Naive thymus-derived CD8-positive, alpha-beta T cell (primary cell): ENCODE measurements around the gene KCNK1. TPM values are rescaled to one million over a fixed set of nuclear protein-coding genes. Genes with fewer than 3 reads are reported as not detected.
"Not testable (repeated sequence)": the region's sequence is repeated elsewhere in the genome, so short reads cannot be mapped to it uniquely, and the experiment has no call there.

Source experiments
- ATAC-seq, 2 donors: fragments of 150-1000 bp; cut with Tn5 transposase in 1 of 2; sonication (Bioruptor Pico), chemical (Tn5 transposase) in 1 of 2; 1 replicate in 1 of 2; 2 replicates in 1 of 2; pipeline ENCODE4 v1.10.0; 2021; ENCODE audit warnings: mild to moderate bottlenecking in 2 of 2, moderate library complexity in 2 of 2
- POLR2A ChIA-PET: fragments of 350-600 bp; sonication (Branson Sonifier 250); formaldehyde crosslinking; loops from one replicate; lab custom pipeline; 2021; ENCODE audit warnings: antibody characterized with exemption; lab: Charles Lee
- DNase-seq, 10 donors: peaks; one replicate each; pipeline versions ENCODE4 v3.0.0 to v3.0.0-alpha.2; 2020 to 2022
- H3K27ac Mint-ChIP-seq, 10 donors: one replicate each; pipeline ENCODE4 v1.8.0; 2020 to 2022; ENCODE audit warnings: mild to moderate bottlenecking in 10 of 10, mixed read lengths in 10 of 10, moderate library complexity in 4 of 10, inconsistent platforms in 1 of 10
- H3K27me3 Mint-ChIP-seq, 5 donors: one replicate each; pipeline ENCODE4 v1.8.0; 2021 to 2022; ENCODE audit warnings: mixed read lengths in 5 of 5
- H3K36me3 Mint-ChIP-seq, 3 donors: one replicate each; pipeline ENCODE4 v1.8.0; 2020 to 2022; ENCODE audit warnings: mixed read lengths in 3 of 3, mild to moderate bottlenecking in 2 of 3, inconsistent platforms in 1 of 3
- H3K4me1 Mint-ChIP-seq, 4 donors: one replicate each; pipeline ENCODE4 v1.8.0; 2021 to 2022; ENCODE audit warnings: mixed read lengths in 4 of 4
- H3K4me3 Mint-ChIP-seq, 10 donors: one replicate each; pipeline ENCODE4 v1.8.0; 2020 to 2022; ENCODE audit warnings: mild to moderate bottlenecking in 10 of 10, mixed read lengths in 10 of 10, moderate library complexity in 6 of 10, inconsistent platforms in 1 of 10
- H3K9me3 Mint-ChIP-seq, 9 donors: one replicate each; pipeline ENCODE4 v1.8.0; 2020 to 2022; ENCODE audit warnings: mixed read lengths in 9 of 9, mild to moderate bottlenecking in 3 of 9, inconsistent platforms in 1 of 9, moderate library complexity in 1 of 9
- polyA plus RNA-seq, 3 donors: library from polyadenylated mRNA; unstranded; fragments of 300-500 nt; fragmentation: Illumina TruSeq; gene quantifications; one replicate each; pipeline ENCODE4 v1.2.3, GENCODE V29; 2021
- total RNA-seq, 8 experiments: library from RNA in 2 of 8; stranded (reverse) in 2 of 8; gene quantifications; one replicate each; pipeline ENCODE4 v1.2.3 and lab custom pipeline; 2021 to 2026

Gene KCNK1
- total and polyA plus RNA-seq, 5 experiments from 2014 or later = not detected

DNA sequence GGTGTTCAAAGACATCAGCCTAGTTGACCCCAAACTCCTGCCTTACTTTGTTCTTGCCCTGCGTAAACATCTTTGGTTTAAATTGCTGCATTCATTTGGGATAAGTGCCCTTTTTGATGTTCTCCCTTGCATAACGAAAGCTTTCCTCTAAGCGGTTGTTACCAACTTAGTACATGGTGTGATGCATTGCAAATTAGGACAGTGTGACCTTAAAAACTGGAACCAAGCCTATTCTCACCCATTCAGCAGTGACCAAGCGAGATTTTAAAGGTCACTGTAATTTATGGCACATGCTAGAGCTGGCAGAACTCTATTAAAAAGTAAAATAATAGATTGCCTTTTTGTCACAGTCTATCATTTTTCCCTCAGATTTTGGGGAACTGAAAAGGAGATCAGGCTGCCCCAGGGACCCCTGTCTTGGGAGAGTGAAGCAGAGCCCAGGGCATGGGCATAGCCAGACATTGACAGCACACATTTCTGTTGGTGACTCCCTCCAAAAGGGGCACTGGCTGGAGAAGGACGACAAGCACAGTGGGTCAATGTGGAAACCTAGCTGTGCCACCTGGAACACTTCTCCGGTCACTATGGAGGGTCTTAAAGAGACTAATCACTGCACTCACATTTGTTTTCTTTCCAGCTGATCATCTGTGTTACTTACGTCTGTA, 63.9 kb downstream of the KCNK1 start:
- peaks cover 0 to 26% (median 8%) of the 10 kb centered on the region in 5 donors for H3K27me3 Mint-ChIP-seq
- no peak overlapping the region for H3K4me3 Mint-ChIP-seq
- DNase-seq (no peak), ATAC-seq (no peak)
- H3K27ac Mint-ChIP-seq = no peak overlapping the region
- POLR2A ChIA-PET = no interaction called here
- H3K4me1 Mint-ChIP-seq = no peaks in the 10 kb centered on the region
- peaks cover 0 to 2% (median 0%) of the 10 kb centered on the region in 9 donors for H3K9me3 Mint-ChIP-seq
- no peaks in the 10 kb centered on the region for H3K36me3 Mint-ChIP-seq

DNA sequence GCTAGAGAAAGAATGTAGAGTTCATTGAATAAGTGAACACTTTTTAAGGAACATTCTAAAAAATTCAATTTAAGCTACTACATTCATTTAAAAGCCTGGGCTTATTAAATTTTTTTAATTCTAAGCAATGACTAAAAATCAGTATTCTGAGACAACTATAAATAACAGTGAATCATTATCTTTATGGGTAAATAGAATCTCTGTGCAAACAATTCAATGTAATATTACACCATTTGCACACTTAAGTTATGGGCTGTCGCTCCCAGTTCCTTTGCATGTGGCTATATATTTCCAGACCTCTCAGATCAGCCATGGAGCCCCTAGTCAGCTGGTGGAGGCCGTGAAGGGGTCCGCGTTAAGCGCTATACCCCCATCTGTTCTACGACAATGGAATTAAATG, 65.1 kb downstream of the KCNK1 start:
- no peaks in the 10 kb centered on the region for H3K36me3 Mint-ChIP-seq
- peaks cover 0 to 14% (median 3%) of the 10 kb centered on the region in 5 donors for H3K27me3 Mint-ChIP-seq
- H3K9me3 Mint-ChIP-seq = peaks cover 0 to 2% (median 0%) of the 10 kb centered on the region in 9 donors
- H3K27ac Mint-ChIP-seq = no peak overlapping the region
- POLR2A ChIA-PET = no interaction called here
- DNase-seq (no peak), ATAC-seq (no peak)
- H3K4me3 Mint-ChIP-seq = no peak overlapping the region
- H3K4me1 Mint-ChIP-seq = no peaks in the 10 kb centered on the region

DNA sequence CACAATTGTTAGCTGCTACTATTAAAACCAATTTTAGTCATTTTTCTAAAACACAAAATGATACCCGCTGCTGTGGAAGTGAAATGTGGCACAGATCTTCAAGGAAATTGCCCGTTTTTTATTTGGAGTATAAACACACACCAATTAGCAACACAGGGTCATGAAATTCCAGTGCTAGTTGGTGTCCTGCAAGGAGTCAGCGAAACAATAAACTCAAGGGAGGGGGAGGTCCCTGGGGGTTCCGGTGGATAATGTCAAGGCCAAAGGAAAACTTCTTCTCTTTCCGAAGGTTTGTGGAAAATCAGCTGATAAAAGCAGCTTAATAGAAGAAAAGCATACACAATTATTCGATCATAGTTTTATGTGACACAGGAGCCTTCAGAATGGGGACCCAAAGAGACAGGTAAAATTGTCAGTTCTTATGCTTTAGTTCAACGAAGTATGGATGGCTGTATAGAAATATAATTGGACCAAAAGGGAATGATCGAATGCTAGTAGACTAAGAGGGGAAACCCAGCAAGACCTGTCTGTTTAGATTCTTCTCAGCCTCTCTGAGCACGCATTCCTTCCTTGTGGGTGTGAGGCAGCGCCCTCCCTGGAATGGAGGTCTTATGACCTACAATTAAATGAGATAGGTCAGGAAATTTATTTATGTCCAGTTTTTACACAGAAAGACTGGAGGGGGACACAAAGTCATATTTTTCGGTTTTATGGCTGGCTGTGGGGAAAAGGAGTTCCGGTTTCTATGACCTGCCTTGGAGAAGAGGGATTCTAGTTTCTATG, 65.9 kb downstream of the KCNK1 start:
- ATAC-seq (no peak), DNase-seq (no peak)
- POLR2A ChIA-PET = no interaction called here
- Mint-ChIP-seq H3K4me1 (no peaks in the 10 kb centered on the region), H3K4me3 (no peak overlapping the region), H3K36me3 (no peaks in the 10 kb centered on the region), H3K9me3 (peaks cover 0 to 2% (median 0%) of the 10 kb centered on the region in 9 donors), H3K27me3 (peaks cover 0 to 13% (median 2%) of the 10 kb centered on the region in 5 donors), H3K27ac (no peak overlapping the region)

DNA sequence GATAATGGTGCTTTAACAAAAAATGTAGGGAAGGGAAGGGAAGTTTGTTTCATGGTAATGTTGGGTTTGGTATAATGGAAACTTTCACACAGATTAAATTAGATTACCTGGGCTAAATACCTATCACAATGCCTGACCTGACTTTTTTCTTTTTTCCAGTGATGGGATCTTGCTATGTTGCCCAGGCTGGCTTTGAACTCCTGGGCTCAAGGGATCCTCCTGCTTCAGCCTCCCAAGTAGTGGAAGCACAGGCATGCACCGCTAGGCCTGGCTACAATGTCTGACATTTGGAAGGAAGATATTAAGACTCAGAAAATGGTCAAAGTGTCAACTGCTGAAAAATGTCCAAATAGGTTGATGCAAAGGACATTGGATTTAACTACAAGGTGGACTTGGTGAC, 67.4 kb downstream of the KCNK1 start:
- ATAC-seq = no peak
- Mint-ChIP-seq H3K27me3 (peaks cover 0 to 17% (median 5%) of the 10 kb centered on the region in 5 donors), H3K36me3 (no peaks in the 10 kb centered on the region)

DNA sequence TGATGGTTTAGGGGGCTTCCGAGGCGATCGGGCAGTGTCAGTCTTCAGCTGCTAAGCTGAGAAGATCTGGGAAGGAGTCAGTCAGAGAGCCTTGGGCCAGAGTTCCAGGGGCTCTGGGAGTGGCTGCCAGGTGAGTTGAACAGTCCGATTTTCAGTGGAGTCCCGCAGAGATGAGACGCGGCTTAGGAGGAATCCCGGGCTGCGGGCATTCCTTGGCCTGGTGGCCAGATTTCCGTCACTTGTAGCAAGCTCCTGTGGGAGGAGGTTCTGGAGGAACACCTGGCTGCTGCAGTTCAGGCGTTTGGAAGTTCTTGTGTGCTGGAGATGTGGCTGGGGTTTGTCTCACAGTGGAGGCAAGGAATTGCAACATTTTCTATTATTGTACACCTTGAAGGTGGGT, 72.7 kb downstream of the KCNK1 start:
- ATAC-seq, H3K27ac Mint-ChIP-seq, H3K4me3 Mint-ChIP-seq, DNase-seq, H3K36me3 Mint-ChIP-seq, POLR2A ChIA-PET, H3K9me3 Mint-ChIP-seq, H3K4me1 Mint-ChIP-seq: not testable (repeated sequence)
- H3K27me3 Mint-ChIP-seq = peaks cover 7 to 51% (median 19%) of the 10 kb centered on the region in 5 donors

More for the DNA sequence above, 67.4 kb downstream of the KCNK1 start:
- H3K4me1 Mint-ChIP-seq = no peaks in the 10 kb centered on the region
- no peaks in the 10 kb centered on the region for H3K9me3 Mint-ChIP-seq
- H3K4me3 Mint-ChIP-seq = no peak overlapping the region
- DNase-seq = no peak
- POLR2A ChIA-PET = no interaction called here
- H3K27ac Mint-ChIP-seq = no peak overlapping the region

DNA sequence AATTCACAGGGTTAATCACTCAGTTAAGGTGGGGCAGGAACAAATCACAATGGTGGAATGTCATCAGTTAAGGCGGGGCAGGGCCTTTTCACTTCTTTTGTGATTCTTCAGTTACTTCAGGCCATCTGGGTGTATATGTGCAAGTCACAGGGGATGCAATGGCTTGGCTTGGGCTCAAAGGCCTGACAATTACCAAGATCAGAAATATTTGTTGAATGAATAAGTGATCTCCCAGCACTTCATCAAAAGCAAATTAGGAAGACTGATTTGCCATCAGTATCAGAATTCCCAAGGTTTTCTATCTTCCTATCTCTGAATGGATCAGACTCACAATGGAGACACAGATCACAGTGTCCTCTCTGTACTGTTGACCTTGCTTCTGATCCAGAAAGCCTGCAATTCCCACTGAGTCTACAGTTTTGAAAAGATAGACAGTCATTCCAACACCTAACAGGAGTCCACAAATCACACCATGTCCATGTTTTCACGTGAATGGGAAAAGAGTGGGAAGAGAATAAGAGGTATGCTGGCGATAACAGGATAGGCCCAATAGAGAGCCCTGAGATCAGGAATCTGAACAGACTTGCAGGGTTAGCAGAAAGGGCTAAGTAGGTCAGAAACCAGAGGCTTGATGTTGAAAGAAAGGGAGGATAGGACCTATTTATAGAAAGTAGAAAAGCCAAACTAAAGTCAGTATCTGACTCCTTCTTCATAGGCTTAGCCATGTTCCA, 75.3 kb downstream of the KCNK1 start:
- DNase-seq (no peak), ATAC-seq (no peak)
- no peaks in the 10 kb centered on the region for H3K4me1 Mint-ChIP-seq
- H3K9me3 Mint-ChIP-seq = peaks cover 0 to 3% (median 0%) of the 10 kb centered on the region in 9 donors
- no peaks in the 10 kb centered on the region for H3K36me3 Mint-ChIP-seq
- H3K4me3 Mint-ChIP-seq = no peak overlapping the region
- H3K27me3 Mint-ChIP-seq = peaks cover 7 to 56% (median 19%) of the 10 kb centered on the region in 5 donors
- POLR2A ChIA-PET = no interaction called here
- no peak overlapping the region for H3K27ac Mint-ChIP-seq

DNA sequence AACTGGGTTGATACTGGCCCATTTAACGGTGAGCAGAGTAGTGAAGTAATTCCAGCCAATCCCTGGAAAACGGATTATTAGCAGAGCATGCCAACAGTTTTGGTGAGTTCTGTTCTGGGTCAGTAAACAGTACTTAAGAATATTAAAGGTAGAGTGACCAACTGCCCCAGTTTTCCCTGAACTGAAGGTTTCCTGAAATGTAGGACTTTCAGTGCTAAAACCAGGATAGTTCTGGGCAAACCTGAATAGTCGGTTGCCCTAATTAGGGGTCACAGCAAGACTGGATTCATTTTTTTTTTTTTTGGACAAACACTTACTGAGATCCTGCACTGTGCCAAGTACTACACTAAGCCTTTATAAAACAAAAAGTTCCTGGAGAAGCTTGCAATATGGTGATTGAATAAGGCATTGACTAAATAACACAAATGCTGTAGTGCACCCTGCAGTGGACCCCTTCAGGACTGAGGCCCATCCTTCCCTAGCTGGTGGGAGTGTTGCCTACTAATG, 75.9 kb downstream of the KCNK1 start:
- no peaks in the 10 kb centered on the region for H3K4me1 Mint-ChIP-seq
- POLR2A ChIA-PET = no interaction called here

DNA sequence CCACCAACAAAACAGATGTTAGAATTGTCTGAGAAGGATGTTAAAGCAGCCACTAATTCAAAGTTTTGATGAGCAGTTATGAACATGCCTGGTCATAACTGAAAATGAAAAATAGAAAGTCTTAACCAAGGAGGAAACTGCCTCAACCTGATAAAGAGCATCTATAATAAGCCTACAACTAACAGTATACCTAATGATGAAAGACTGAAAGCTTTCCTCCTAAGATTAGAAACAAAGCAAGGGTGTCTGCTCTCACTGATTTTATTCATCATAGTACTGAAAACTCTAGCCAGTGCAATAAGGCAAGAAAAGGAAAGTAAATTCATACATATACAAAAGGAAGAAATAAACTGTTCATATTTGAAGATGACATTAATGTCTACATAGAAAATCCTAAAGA, 82.0 kb downstream of the KCNK1 start:
- DNase-seq = no peak
- H3K27me3 Mint-ChIP-seq = peaks cover 8 to 41% (median 14%) of the 10 kb centered on the region in 5 donors
- H3K4me1 Mint-ChIP-seq = no peaks in the 10 kb centered on the region
- H3K36me3 Mint-ChIP-seq = no peaks in the 10 kb centered on the region
- H3K4me3 Mint-ChIP-seq = no peak overlapping the region
- H3K27ac Mint-ChIP-seq = peak overlapping the region in 1 of 10 donors; percentile 30
- peaks cover 0 to 7% (median 0%) of the 10 kb centered on the region in 9 donors for H3K9me3 Mint-ChIP-seq
- POLR2A ChIA-PET = no interaction called here
- ATAC-seq = no peak

More for the DNA sequence above, 75.9 kb downstream of the KCNK1 start:
- Mint-ChIP-seq H3K36me3 (no peaks in the 10 kb centered on the region), H3K27ac (no peak overlapping the region), H3K27me3 (peaks cover 7 to 53% (median 19%) of the 10 kb centered on the region in 5 donors), H3K4me3 (no peak overlapping the region), H3K9me3 (peaks cover 0 to 3% (median 0%) of the 10 kb centered on the region in 9 donors)
- ATAC-seq (no peak), DNase-seq (no peak)

DNA sequence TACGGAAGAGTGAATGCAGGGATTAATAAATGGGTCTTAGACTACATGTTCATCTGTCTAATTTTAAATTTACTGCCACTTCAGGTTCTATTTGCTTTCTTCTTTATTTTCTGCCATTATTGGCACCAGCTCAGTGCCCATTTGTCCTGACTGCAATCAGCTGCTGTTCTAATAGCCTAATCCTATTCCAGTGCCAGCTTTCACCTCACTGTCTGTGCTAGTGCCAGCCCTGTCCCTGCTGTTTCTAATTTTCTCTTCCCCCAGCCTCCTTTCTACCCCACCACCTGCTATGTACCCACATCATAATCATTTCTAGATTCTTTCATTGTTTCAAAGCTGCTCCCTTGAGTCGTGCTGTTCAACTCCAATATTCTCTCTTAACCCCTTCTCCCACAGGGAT, 86.4 kb downstream of the KCNK1 start:
- no peak overlapping the region for H3K4me3 Mint-ChIP-seq
- no peak overlapping the region for H3K27ac Mint-ChIP-seq
- POLR2A ChIA-PET = no interaction called here
- H3K4me1 Mint-ChIP-seq = no peaks in the 10 kb centered on the region
- H3K36me3 Mint-ChIP-seq = no peaks in the 10 kb centered on the region
- ATAC-seq = no peak
- H3K27me3 Mint-ChIP-seq = peaks cover 10 to 30% (median 14%) of the 10 kb centered on the region in 5 donors
- no peak for DNase-seq
- H3K9me3 Mint-ChIP-seq = peaks cover 0 to 7% (median 0%) of the 10 kb centered on the region in 9 donors

DNA sequence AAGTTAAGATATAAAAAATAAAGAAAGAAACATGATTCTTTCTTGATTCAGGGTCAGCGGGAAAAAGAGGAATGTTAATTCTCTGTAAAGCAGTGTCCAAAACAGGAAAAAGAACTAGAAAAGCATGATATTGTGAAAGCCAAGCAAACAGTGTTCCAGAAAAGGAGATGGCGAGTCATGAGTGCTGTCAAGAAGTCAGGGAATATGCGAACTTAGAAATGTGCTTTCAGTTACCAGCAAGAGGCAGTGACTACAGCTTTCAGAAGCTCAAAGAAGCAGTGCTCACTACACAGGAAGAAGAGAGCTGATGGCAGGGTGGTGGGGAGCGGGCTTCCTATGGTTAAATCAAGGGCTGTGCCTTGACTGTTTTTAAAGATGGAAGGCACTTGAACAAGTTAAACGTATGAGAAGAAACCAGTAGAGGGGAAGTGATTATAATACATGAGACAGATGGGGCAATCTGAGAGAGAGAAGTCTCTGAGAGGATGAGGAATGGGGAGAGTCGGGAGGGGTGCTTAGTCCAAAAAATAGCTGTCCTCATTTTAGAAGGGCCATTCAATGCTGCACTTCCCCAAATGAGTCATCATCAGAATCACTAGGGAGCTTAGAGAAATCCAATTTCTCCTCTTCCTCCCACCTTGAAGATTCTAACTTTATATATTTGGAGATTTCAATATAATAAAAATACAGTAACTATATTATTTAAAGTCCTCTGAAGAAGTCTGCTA, 90.4 kb downstream of the KCNK1 start:
- Mint-ChIP-seq H3K27ac (no peak overlapping the region), H3K36me3 (no peaks in the 10 kb centered on the region), H3K27me3 (peaks cover 11 to 25% (median 13%) of the 10 kb centered on the region in 5 donors), H3K9me3 (peaks cover 0 to 8% (median 0%) of the 10 kb centered on the region in 9 donors), H3K4me3 (no peak overlapping the region), H3K4me1 (no peaks in the 10 kb centered on the region)
- DNase-seq (no peak), ATAC-seq (no peak)
- POLR2A ChIA-PET = no interaction called here

DNA sequence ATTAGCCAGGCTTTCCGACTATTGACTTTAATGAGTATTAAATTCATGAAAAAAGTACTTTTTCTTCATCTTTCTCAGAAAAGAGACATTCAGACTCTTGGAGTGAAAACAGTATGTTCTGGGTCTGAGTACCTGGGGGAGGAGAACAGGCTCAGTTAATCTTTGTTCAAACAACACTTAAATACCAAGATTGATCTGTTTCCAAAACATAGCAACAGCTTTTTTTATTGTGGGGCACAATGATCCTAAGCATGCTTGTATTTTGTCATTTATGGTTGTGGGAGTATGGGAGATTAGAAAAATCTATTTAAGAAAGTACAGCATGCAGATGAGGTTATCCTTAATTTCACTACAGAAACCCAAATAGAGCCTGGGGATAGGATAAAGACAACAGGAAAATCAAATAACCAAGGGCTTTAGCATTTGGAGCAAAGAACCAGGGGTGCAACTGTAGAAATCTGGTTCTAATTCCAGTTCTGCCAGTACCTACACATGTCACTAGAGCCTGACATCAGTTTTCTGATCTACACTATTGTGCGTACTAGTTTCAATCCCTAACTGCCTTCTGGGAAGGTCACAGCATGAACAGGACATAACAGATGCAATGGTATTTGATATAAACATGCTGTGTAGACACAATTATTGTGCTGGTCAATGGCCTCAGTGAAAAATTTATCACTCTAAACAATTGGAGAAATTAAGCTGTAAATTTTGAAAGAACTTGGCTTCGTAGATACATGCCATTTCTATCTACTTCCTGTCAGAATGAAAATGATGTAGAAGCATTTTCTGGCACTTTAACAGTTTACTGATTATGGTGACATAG, 91.2 kb downstream of the KCNK1 start:
- Mint-ChIP-seq H3K9me3 (peaks cover 0 to 8% (median 0%) of the 10 kb centered on the region in 9 donors), H3K36me3 (no peaks in the 10 kb centered on the region), H3K4me1 (no peaks in the 10 kb centered on the region), H3K4me3 (no peak overlapping the region), H3K27me3 (peaks cover 8 to 18% (median 13%) of the 10 kb centered on the region in 5 donors), H3K27ac (no peak overlapping the region)
- no peak for ATAC-seq
- POLR2A ChIA-PET = no interaction called here
- DNase-seq = no peak
